ENCODE data around the gene TMEM52B.
"Not testable (repeated sequence)": the region's sequence is repeated elsewhere in the genome, so short reads cannot be mapped to it uniquely, and the experiment has no call there.

TMEM52B gene

GRCh38 chr12:10171973-10172728, 6.7 kb upstream of the TMEM52B start, which contains the start of gene OLR1:
TSS of gene OLR1 (minus strand) at chr12:10172132. CDS start at chr12:10172077, 55 bp downstream.
- DNase-seq (ENCODE audit: low read depth, low spot score): no peak

GRCh38 chr12:10174986-10175614, 3.7 kb upstream of the TMEM52B start:
- no peak for DNase-seq (ENCODE audit: low read depth, low spot score)

DNA sequence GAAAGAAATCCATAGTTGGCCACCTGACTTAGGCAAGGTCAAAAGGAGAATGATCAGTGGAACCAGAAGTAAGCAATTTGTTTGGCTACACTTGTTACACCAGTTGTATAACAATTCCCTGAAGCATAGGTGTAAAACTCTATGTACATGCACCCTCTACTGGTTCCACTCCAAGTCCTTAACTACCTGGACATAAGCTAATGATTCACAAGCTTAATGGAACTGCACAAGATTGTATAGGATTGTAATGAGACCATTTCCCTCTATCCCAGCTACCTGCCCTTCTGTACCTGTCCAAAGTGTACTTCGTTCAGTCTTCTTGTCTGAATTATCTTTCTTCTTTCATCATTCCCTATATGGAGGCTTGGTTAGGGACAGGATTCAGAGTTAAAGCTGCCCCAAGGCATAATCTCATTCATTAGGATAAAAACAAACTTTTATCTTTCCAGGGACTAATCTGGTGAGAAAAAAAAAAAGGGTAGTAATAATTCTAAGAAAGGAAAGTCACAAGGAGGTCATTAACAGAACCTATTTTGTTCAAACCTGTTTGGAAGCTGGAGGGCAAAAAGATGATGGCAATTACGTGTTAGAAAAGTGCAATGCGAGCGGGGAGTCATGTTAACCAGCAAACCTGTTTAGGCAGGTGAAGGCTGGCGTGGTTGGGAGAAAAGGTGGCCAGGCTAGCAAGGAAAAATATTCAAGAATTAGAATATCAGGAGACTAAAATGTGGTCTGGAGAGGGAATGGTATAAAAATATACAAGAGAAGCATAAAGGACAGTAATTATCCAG, 2.8 kb upstream of the TMEM52B start:
- no peak for DNase-seq (ENCODE audit: low read depth, low spot score)

DNA sequence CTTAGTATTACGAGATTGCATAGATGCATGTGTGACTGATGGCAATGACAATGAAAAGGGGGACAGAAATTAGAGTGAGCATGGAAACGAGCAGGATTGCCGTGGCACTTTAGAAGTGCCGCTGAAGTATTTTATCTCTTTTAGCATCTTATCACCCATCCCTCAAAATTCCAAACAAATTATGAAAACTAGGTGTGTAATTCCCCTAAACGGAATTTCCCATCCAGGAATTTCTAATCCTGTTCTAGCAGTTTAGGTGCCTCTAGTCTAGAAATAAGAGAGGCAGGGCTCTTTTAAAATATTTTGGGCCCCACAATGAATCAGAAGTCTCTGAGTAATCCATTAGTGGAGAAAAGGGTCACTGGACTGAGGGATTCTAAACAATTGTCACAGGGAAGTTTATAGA, 947 bp downstream of the TMEM52B start:
- peak; percentile 21 for DNase-seq (ENCODE audit: low read depth, low spot score)

GRCh38 chr12:10182354-10183049, 3.7 kb downstream of the TMEM52B start:
- DNase-seq (ENCODE audit: low read depth, low spot score): no peak

DNA sequence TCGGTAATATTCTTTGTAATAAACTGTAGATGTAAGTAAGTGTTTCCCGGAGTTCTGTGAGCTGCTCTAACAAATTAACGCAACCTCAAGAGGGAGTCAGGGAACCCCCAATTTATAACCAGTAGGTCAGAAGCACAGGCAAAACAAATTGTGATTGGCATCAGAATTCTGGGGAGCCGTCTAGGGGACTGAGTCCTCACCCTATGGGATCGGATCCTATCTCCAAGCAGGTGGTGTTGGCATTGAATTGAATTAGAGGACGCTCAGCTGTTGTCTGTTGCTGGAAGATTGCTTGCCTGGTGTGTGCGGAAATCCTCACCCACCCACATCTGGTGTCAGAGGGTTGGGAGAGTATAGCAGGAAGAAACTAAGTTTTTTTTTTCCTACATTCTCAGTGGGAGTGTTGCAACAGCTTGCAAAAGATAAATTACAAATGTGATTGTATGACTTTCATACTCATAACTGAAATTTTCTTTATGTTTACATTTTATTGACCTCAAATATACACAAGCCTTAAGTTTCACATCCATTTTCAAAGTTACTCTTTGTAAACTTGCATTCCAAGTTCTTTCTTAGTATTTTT, 5.5 kb downstream of the TMEM52B start:
- no peak for DNase-seq (ENCODE audit: low read depth, low spot score)

- no peak for DNase-seq (ENCODE audit: low read depth, low spot score)
These were observed 7.5 kb downstream of the TMEM52B start for GRCh38 chr12:10186299-10186698.

GRCh38 chr12:10186958-10187357, 8.1 kb downstream of the TMEM52B start:
- DNase-seq (ENCODE audit: low read depth, low spot score): not testable (repeated sequence)

GRCh38 chr12:10189653-10190052, 10.8 kb downstream of the TMEM52B start:
- DNase-seq (ENCODE audit: low read depth, low spot score): peak; percentile 54

DNA sequence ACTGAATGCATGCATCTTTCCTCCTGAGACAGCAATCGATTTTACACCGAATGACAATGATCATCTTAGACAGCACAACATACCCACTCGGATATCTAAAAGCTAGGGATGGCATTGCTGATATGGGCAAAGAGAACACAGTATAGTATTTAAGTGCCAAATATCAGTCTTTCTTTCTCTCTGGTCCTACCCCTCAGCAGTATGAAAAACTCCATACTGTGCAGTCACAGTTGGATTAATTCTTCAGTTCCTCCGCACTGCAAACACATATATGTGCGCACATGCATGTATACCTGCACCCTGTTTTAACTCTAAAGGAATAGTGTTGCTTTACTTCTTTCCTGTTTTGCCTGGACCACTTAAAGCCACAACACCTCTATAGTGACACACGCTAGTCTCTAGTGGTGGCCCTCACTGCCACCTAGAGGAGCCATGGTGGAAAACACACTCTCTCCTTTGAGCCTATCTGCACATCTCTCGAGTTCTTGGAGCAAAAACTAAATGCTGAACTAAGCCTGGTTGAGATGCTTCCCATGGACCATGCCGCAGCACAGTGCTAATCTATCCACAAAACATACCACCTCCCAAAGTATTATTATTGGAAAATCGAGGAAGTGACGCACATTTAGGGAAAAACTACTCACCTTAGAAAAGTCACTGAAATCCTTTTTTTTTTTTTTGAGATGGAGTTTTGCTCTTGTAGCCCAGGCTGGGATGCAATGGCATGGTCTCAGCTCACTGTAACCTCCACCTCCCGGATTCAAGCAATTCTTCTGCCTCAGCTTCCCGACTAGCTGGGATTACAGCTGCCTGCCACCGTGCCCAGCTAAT, 11.9 kb downstream of the TMEM52B start:
- peak; percentile 82 for DNase-seq (ENCODE audit: low read depth, low spot score)

DNA sequence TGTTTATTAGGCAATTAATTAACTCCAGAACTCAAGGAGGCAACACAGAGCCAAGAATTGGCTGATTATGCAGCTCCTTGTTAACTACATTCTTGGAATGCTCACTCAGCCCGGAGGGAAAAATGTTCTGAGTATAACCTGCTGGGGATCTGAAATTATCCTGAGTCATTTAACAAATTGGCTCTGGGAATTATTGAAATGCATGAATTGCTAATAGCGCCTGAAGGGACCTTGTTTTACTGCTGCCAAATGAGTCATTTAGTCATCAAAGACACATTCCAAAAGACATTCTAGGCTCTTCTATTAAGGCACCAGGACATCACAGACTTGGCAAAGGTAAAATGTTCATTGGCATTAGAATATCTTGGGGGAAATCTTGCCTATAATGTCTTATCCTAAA, 13.0 kb downstream of the TMEM52B start:
- DNase-seq (ENCODE audit: low read depth, low spot score): peak; percentile 89

DNA sequence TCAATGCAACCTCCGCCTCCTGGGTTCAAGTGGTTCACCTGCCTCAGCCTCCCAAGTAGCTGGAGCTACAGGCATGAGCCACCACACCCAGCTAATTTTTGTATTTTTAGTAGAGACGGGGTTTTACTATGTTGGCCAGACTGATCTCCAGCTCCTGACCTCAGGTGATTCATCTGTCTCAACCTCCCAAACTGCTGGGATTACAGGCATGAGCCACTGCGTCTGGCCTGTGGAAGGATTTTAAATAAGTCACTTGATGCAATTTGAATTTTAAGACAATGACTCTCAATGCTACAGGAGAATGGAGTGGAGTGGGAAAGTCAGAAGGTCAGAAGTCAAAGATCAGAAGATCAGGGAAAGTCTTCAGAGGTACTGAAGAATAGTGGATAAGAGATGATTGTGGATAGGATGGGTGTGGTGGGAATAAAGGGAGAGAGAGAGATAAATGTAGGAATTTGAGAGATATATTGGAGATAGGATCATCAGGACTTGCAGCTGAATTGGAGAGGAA, 15.4 kb downstream of the TMEM52B start:
- DNase-seq (ENCODE audit: low read depth, low spot score): no peak

DNA sequence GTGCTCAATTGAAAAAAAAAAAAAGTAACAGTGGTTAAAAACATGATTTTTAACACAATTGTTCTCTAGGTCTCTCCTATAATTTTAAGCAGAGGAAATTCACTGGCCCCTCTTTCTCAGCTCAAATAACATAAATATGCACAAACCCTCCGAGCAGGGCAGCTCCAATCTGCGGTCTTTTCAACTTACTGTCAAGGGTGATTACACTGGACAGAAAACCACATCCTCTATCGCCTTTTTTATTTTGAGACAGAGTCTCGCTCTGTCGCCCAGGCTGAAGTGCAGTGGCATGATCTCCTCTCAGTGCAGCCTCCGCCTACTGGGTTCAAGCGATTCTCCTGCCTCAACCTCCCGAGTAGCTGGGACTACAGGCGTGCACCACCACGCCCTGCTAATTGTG, 17.4 kb downstream of the TMEM52B start:
- DNase-seq (ENCODE audit: low read depth, low spot score): no peak

GRCh38 chr12:10197879-10198278, 19.0 kb downstream of the TMEM52B start:
- no peak for DNase-seq (ENCODE audit: low read depth, low spot score)

- DNase-seq (ENCODE audit: low read depth, low spot score): not testable (repeated sequence)
These were observed 25.7 kb downstream of the TMEM52B start for GRCh38 chr12:10204495-10204894.

- peak; percentile 35 for DNase-seq (ENCODE audit: low read depth, low spot score)
These were observed 26.5 kb downstream of the TMEM52B start for GRCh38 chr12:10205220-10205807.

DNA sequence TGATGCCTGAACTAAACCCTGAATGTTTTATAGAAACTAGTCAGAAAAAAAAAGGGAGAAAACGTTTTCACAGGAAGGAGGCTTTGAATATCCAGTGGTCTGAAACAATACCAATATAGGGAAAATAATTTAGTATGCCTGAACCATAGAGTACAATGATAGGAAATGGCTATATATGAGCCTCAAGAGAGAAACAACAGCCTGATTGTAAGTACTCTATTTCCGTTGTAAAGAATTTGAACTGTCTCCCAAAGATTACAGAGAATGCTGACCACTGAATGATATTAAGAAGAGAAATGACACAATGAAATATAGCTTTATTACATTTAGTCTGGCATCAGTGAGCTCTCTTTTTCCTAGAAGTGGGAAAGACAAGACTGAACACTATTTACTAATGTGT, 28.3 kb downstream of the TMEM52B start:
- no peak for DNase-seq (ENCODE audit: low read depth, low spot score)

DNA sequence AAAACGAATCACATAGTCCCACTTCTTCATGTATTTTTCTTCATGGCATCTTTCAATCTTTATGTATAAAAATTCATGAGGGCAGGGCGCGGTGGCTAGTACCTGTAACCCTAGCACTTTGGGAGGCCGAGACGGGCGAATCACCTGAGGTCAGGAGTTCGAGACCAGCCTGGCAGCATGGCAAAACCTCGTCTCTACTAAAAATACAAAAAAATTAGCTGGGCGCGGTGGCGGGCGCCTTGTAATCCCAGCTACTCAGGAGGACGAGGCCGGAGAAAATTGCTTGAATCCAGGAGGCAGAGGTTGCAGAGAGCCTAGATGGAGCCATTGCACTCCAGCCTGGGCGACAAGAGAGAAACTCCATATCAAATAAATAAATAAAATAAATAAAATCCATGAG, 31.4 kb downstream of the TMEM52B start:
- no peak for DNase-seq (ENCODE audit: low read depth, low spot score)

DNA sequence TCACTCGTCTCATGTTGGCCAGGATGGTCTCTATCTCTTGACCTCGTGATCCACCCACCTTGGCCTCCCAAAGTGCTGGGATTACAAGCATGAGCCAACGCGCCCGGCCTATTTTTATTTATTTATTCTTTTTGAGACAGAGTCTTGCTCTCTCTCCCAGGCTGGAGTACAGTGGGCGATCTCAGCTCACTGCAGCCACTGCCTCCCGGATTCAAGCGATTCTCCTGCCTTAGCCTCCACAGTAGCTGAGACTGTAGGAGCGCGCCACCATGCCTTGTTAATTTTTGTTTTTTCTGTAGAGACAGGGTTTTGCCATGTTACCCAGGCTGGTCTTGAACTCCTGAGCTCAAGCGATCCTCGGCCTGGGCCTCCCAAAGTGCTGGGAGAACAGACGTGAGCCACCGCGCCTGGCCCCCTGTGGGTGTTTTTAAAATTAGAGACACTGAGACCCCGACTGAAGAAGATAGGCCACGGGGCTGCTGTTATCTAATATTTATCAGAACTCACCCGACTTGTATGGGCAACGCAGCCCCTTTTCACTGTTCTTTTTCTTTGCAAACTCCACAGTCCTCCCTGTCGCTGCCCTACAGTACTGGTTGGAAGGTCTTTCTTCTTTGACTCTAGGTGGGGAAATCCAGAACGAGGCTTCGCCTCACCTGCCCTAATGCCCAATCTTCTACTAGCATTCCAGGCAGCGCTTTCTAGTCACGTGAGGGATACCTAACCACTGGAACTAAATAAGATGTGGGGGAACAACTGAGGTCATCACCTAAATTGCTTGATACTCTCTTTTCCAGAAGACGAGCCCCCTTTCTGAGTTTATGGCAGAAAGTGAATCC, 32.5 kb downstream of the TMEM52B start:
- no peak for DNase-seq (ENCODE audit: low read depth, low spot score)
